ENCODE measurements around the gene ATOH1. TPM values are rescaled to one million over a fixed set of nuclear protein-coding genes. Genes with fewer than 3 reads are reported as not detected.

The ATOH1 gene
- total RNA-seq, 1 donor from 2014 or later = 0.30 TPM

DNA sequence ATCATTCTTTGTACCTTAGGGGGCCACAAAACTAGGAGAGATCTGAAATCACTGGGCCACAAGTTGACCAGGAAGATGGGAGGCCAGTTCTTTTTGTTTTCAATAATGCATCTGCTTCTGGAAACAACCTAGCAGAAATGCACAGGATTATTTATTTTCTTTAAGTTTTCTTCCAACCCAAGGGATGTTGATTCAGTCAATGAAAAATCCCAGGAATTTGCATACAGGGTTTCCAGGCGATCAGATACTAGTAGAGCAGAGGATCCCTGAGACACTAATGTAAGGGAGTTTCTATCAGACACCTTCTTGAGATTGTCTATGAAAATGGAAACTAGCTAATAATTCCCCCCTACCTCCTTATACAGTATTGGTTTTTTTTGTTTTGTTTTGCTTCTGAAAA, 7.4 kb downstream of the ATOH1 start:
- DNase-seq = no peak

DNA sequence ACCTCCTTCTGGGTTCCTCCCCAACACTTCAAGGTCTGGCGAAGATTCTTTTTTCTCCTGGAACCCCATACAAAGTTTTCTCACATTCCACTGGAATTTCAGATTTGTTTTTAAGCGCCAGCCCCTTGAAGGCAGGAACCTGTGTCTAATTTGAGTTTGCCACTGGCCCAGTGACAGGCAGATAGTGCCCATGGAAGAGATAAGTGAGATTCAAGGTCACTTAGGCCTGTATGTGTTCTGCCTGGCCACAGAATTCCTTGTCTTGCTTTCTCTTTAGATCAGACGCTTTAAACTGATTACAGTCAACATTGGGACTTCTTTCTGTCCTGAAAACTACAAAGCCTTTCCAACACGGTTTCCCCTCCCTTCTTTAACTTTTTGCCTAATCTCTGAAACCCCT, 11.2 kb downstream of the ATOH1 start:
- DNase-seq = no peak

DNA sequence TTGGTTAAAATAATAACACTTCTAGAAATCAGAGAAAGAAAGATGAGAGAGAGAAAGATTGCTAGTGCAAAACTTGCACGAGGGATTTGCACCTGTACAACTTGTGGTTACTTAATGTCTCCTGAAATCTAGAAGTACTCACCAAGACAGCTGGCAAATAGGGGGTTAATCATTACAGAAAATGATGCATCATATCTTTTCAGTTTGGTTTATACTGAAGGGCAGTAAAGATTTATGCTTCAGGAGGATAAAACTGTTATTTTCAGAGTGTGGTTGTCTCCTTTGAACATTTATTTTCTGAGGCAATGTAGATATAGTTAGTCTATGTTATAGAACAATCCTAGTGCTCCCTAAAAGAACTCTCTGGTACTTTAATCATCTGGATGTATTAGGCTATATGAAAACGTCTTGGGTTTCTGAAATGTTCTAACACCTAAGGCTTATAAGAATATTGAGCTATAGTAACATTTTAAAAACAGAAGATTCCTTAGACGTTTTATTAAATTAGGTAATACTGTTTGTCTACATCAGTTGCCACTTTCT, 13.3 kb downstream of the ATOH1 start:
- DNase-seq = no peak

DNA sequence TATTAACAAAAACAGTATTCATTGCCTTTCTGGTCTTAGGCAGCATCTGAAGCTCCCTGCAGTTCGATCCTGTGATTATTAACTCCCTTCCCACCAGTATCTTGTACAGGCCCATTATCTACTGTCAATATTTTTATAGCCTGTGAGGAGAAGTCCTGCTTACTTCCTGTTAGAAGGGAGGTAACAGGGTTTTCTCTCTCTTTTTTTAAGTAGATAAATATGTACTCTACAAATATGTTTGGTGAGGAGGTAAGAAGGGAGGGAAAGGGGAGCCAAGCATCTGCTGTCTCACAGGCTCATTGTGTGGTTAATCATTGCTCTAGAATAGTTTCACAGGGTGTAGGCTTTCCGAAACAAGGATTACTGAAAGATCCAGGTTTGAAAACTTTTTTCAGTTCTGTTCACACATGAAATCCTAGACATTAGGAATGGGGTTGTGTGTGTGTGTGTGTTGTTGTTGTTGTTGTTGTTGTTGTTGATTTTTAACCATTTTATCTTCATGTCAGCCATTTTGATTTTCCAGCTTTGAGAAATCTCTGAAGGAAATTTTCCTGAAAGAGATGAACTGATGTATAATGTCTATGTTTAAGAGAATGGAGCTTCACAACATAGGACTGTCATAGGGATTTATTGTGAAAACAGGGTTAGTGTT, 14.2 kb downstream of the ATOH1 start:
- no peak for DNase-seq

DNA sequence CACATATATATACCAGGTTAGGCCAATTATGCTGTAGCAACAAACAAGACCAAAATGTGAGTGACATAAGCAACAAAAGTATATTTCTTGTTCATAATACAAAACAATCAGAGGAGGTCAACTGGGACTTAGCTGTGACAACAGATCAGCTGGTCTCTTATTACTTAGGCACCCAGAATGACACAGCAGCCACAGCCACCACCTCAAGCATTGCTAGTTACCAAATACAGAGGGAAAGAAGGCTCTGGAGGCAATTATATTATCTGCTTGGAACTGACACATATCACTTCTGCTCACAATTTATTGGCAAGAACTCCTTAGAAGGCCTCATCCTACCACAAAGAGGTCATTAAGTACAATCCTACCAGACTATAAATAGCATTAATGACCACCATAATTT, 15.2 kb downstream of the ATOH1 start:
- no peak for DNase-seq

DNA sequence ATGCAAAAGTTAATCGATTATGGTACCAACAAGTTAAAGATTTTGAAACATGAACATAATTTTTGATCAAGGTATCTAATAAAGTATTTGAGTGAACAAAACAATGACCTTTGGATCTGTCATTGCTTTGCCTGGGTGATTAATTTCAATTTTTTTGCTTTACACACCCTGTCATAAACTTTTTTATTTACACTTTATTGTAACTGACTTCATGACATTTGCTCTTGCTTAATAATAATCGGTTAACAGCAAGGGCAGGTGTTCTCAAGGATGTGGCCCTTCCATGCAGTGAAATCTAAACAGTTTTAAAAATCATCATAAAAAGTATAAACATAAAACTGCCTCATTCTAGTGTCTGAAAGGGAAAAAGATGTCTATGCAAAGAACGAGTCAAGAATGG, 24.1 kb downstream of the ATOH1 start:
- DNase-seq = no peak

DNA sequence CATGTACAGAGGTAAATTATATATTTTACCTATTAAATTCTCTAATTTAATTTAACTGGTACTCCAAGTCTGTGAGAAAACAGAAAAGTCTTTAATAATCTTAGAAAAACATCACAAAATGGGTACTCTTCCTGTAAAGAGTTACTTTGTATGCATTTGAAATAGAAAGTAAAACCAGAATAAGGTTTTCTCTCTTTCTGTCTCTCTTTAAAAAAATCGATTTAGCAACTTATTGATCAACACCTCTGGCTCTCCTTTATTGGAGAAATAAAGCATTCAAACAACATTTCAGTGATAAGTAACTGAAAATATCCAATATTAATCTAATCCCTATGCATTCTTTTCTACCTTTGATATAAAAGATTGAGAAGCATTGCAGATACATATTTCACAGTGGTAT, 27.4 kb downstream of the ATOH1 start:
- no peak for DNase-seq

DNA sequence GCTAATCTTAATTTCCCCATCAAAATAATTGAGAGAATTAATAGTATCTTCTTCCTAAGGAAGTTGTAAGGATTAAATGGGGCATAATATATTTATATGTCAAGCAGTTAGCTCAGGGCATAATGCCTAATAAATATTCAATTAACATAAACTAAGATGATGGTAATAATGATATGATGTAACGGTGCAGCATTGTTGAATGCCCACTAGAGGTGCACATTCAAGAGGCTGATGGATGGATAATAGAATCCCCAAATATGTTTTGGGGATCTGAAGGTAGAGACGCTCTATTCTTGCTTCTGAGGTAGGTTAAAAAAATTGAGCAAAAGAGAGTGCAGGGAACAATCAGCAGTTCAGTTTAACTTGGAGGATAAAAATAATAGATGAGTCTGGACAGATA, 37.1 kb downstream of the ATOH1 start:
- no peak for DNase-seq

DNA sequence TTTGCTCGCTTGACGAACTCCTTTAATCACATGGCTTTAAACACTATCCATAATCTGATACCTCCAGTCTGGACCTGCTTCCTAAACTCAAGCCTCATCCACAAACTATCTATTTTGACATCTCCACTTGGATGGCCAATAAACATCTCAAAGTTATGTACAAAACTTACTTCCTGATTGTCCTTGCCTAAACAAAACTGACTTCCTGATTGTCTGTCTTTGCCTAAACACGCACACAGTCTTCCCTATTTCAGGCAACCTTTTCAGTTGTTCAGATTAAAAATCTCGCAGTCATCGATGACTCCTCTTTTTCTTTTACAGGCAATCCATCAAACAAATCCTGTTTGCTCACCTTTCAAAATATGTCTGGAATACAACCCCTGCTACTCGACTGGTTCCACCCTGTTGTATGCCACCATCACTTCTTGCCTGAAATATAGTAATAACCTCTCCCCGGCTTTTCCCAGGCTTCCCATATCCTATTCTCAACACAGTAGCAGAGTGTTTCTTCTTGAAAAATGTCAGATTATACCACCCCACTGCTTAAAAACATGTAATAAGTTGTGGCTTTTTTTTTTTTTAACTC, 39.0 kb downstream of the ATOH1 start:
- no peak for DNase-seq

DNA sequence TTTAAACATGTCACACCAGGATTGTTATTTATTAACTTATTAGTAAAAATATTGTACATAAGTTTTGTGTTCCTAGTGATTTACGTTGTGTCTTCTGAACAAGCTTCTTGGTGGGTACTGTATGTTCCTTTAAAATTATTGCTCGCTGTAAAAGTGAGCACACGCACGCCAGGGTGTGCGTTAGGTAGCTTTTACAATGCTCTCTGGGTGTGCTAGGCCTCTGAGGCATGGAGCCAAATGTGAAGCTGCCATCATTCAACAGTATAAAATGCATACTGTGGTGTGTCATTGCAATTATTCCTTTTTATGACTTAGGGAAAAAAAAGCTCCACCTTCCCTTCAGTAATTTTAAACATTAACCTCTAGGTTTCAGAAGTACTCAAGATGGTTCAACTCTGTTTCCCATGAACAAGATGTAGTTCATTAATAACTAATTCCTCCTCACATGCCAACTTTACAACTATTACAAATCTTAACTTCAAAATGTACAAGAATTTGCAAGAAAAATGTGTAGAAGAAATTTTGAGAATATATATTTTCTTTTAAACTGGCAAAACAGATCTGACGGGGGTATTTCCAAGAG, 42.4 kb downstream of the ATOH1 start:
- no peak for DNase-seq

DNA sequence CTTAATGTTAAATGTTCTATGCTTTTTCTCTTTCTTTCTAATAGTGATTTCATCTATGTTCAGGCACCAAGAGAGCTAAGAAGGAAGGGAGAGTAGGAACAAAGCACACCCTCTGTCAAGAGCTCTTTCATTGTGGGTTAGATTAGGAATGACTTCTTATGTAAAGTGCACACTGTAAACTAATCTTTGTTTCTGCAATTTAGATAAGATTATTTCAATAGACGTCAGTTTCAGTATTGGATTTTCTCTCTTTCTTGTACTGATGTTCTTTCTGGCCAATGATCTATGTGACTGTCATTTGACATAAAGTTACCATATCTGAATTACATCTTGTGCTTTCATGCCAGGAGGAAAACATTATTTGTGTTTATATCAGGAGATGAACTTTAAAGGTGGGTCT, 48.2 kb downstream of the ATOH1 start:
- no peak for DNase-seq

DNA sequence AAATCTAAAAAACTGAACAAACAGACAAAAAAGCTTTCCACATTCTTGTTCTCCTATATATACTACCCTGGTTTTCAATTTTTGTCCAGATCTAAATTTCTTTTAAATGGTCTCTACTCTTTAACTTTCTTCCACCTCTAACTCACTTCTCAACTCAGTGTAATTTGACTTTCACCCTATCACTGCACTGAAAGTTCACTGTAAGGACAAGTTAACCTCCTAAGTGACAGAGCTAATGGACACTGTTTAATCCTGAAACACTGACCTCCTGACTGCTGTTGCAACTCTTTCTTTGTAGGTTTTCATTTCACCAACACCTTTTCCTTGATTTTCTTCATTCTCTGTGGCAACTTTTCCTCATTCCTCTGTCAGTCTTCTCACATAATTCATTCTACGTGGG, 50.0 kb downstream of the ATOH1 start:
- DNase-seq = no peak

DNA sequence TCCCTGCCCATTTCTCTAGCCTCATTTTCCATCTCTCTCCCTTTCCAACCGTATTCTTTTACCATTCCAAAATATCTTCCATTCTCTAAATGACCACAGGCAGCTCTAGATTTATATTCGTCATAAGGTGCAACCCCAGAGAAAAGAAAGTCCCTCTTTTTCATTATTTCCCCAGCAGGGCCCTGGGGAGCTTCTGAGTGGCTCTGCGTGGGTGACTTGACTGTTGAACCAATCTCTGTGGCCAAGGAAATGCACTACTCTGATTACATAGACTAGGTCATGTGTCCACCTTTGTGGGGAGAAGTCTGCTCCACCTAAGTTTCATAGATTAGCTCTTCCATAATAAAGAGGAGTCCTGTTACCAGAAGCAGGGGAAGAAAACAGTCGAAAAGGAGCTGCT, 51.4 kb downstream of the ATOH1 start:
- no peak for DNase-seq

Small RNA genes lying within 50 kb of the gene (small RNA-seq; reads per million reads assigned to genes)
- not detected for gene RNA5SP164 (ENCODE audit: low replicate concordance)

Data from skin of body (tissue), 3 donors.